ENCODE results near the gene ISG15.
"Not testable (repeated sequence)": the region's sequence is repeated elsewhere in the genome, so short reads cannot be mapped to it uniquely, and the experiment has no call there.

Gene ISG15

GRCh38 chr1:1030867-1031658, 17.8 kb downstream of the ISG15 start:
- not testable (repeated sequence) for DNase-seq

GRCh38 chr1:1031659-1032235, 18.4 kb downstream of the ISG15 start:
- DNase-seq: no peak

- DNase-seq: no peak
Measured at GRCh38 chr1:1032424-1032823, 19.1 kb downstream of the ISG15 start.

GRCh38 chr1:1033009-1033587, 19.8 kb downstream of the ISG15 start:
- peak; percentile 99 for DNase-seq

- DNase-seq: no peak
Measured at GRCh38 chr1:1033731-1034438, 20.6 kb downstream of the ISG15 start.

GRCh38 chr1:1034439-1034781, 21.1 kb downstream of the ISG15 start:
- no peak for DNase-seq

- no peak for DNase-seq
Measured at GRCh38 chr1:1035291-1035943, 22.1 kb downstream of the ISG15 start.

GRCh38 chr1:1037366-1038327, 24.4 kb downstream of the ISG15 start:
- peak; percentile 38 for DNase-seq

GRCh38 chr1:1038694-1039093, 25.4 kb downstream of the ISG15 start:
- peak; percentile 78 for DNase-seq

- DNase-seq: no peak
Measured at GRCh38 chr1:1039145-1039910, 26.0 kb downstream of the ISG15 start.

- peak; percentile 91 for DNase-seq
Measured at GRCh38 chr1:1040004-1040991, 27.0 kb downstream of the ISG15 start.

- no peak for DNase-seq
Measured at GRCh38 chr1:1041092-1041523, 27.8 kb downstream of the ISG15 start.

- no peak for DNase-seq
Measured at GRCh38 chr1:1041873-1042272, 28.6 kb downstream of the ISG15 start.

- no peak for DNase-seq
Measured at GRCh38 chr1:1042835-1043234, 29.5 kb downstream of the ISG15 start.

GRCh38 chr1:1043411-1043810, 30.1 kb downstream of the ISG15 start:
- DNase-seq: no peak

- no peak for DNase-seq
Measured at GRCh38 chr1:1043921-1044320, 30.6 kb downstream of the ISG15 start.

- no peak for DNase-seq
Measured at GRCh38 chr1:1044455-1045078, 31.3 kb downstream of the ISG15 start.

GRCh38 chr1:1045129-1045528, 31.8 kb downstream of the ISG15 start:
- no peak for DNase-seq

- no peak for DNase-seq
Measured at GRCh38 chr1:1046243-1046642, 32.9 kb downstream of the ISG15 start.

Data from RPMI8226 (cell line).